ENCODE data around the gene CAMSAP1.

CAMSAP1 gene

GRCh38 chr9:135815413-135815812, 91.9 kb downstream of the CAMSAP1 start:
- DNase-seq (ENCODE audit: low read depth in 2 of 2), result no peak

GRCh38 chr9:135814421-135815095, 92.8 kb downstream of the CAMSAP1 start:
- DNase-seq (ENCODE audit: low read depth in 2 of 2), result no peak

GRCh38 chr9:135813671-135814290, 93.6 kb downstream of the CAMSAP1 start:
- DNase-seq (ENCODE audit: low read depth in 2 of 2), result no peak

GRCh38 chr9:135812961-135813360, 94.4 kb downstream of the CAMSAP1 start:
- DNase-seq (ENCODE audit: low read depth in 2 of 2), result no peak

GRCh38 chr9:135811801-135812200, 95.5 kb downstream of the CAMSAP1 start:
- no peak for DNase-seq (ENCODE audit: low read depth in 2 of 2)

- no peak for DNase-seq (ENCODE audit: low read depth in 2 of 2)
Measured at GRCh38 chr9:135810806-135811575, 96.4 kb downstream of the CAMSAP1 start.

GRCh38 chr9:135809166-135809565, 98.2 kb downstream of the CAMSAP1 start:
- no peak for DNase-seq (ENCODE audit: low read depth in 2 of 2)

GRCh38 chr9:135805422-135806022, 101.8 kb downstream of the CAMSAP1 start:
- no peak for DNase-seq (ENCODE audit: low read depth in 2 of 2)

GRCh38 chr9:135804581-135805421, 102.5 kb downstream of the CAMSAP1 start:
- no peak for DNase-seq (ENCODE audit: low read depth in 2 of 2)

- DNase-seq (ENCODE audit: low read depth in 2 of 2), result no peak
Measured at GRCh38 chr9:135803441-135803840, 103.9 kb downstream of the CAMSAP1 start.

- DNase-seq (ENCODE audit: low read depth in 2 of 2), result no peak
Measured at GRCh38 chr9:135802876-135803419, 104.4 kb downstream of the CAMSAP1 start.

- no peak for DNase-seq (ENCODE audit: low read depth in 2 of 2)
Measured at GRCh38 chr9:135801070-135801469, 106.3 kb downstream of the CAMSAP1 start.

- DNase-seq (ENCODE audit: low read depth in 2 of 2), result no peak
Measured at GRCh38 chr9:135799261-135799660, 108.1 kb downstream of the CAMSAP1 start.

- no peak for DNase-seq (ENCODE audit: low read depth in 2 of 2)
Measured at GRCh38 chr9:135798263-135798585, 109.1 kb downstream of the CAMSAP1 start.

GRCh38 chr9:135797507-135798262, 109.7 kb downstream of the CAMSAP1 start:
- DNase-seq (ENCODE audit: low read depth in 2 of 2), result no peak

- DNase-seq (ENCODE audit: low read depth in 2 of 2), result no peak
Measured at GRCh38 chr9:135796784-135797485, 110.4 kb downstream of the CAMSAP1 start.

- DNase-seq (ENCODE audit: low read depth in 2 of 2), result no peak
Measured at GRCh38 chr9:135795391-135795790, 112.0 kb downstream of the CAMSAP1 start.

GRCh38 chr9:135794361-135794885, 112.9 kb downstream of the CAMSAP1 start:
- no peak for DNase-seq (ENCODE audit: low read depth in 2 of 2)

GRCh38 chr9:135794057-135794335, 113.3 kb downstream of the CAMSAP1 start:
- DNase-seq (ENCODE audit: low read depth in 2 of 2), result no peak
